KOPT-K1 (cell line): ENCODE results near the gene NEMF.
"Not testable (repeated sequence)": the region's sequence is repeated elsewhere in the genome, so short reads cannot be mapped to it uniquely, and the experiment has no call there.

Experiments used
- H3K27ac ChIP-seq: fragments of 200-600 bp; sonication (generic); 2 replicates; pipeline ENCODE4 v1.5.1; 2016; ENCODE audit warnings: antibody characterized with exemption, mild to moderate bottlenecking, low read depth, low read length; ENCODE audit not compliant: poor library complexity, severe bottlenecking
- H3K36me3 ChIP-seq: fragments of 200-600 bp; sonication (generic); 2 replicates; pipeline ENCODE4 v1.5.1; 2017; ENCODE audit warnings: antibody characterized with exemption, mild to moderate bottlenecking, low read length, moderate library complexity; ENCODE audit not compliant: insufficient read depth
- H3K9me3 ChIP-seq: fragments of 200-600 bp; sonication (generic); 2 replicates; pipeline ENCODE4 v1.5.1; 2017; ENCODE audit warnings: antibody characterized with exemption, low read length, mild to moderate bottlenecking; ENCODE audit not compliant: insufficient read depth, poor library complexity, severe bottlenecking

Gene NEMF

DNA sequence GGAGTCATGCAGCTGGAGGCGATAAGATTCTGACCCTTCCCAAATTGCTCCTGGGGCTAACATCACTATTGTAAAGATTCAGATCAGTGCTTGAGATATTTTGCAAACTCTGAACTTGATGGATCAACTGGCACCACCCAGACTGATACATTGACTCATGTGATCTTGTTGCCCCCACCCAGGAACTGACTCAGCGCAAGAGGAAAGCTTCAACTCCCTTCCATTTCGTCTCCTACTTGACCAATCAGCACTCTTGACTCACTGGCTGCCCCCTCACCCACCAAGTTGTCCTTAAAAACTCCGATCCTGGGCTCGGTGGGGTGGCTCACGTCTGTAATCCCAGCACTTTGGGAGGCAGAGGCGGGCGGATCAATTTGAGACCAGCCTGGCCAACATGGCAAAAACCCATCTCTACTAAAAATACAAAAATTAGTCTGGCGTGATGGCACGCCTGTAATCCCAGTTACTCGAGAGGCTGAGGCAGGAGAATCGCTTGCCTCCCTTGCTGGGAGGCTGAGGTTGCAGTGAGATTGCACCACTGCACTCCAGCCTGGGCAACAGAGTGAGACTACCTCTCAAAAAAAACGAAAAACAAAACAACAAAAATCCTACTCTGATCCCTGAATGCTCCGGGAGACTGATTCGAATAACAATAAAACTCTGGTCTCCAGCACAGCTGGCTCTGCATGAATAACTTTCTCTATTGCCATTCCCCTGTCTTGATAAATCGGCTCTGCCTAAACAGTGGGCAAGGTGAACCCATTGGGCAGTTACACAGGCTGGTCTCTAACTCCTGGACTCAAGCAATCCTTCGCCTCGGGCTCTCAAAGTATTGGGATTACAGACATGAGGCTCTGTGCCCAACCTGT, 30.5 kb upstream of the NEMF start:
- Histone ChIP-seq H3K27ac (no peak overlapping the region), H3K36me3 (no peaks in the 10 kb centered on the region), H3K9me3 (no peaks in the 10 kb centered on the region)

DNA sequence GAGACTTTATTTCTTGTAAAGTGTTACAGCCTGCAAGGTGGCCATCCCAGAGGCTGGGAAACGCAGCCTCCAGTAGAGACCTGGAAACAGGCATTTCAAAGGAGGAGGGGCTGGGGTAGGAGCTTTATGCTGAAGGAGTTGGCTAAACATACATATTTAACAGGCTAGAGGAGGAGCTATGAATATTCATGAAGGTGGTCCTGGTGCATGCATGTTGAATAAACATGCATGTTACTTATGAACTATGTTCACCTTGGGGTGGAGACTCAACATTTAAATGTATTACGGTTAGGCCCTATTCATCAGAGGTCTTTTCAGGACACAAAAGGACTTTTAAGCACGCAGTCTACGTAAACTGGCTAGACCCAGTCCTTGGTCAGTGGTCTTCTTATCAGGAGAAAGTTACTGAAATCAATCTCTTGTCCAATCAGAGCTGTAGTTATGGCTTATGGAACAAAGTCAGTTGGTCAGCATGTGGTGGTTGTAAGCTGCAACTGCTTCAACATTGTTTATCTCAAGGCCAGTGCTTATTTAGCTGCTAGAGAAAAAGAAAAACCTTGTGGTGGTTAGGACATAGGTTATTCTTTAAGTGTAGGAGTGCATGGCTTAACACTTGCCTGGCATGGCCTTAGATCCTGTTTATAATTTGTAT, 28.9 kb upstream of the NEMF start:
- Histone ChIP-seq H3K36me3 (no peaks in the 10 kb centered on the region), H3K9me3 (no peaks in the 10 kb centered on the region), H3K27ac (no peak overlapping the region)

DNA sequence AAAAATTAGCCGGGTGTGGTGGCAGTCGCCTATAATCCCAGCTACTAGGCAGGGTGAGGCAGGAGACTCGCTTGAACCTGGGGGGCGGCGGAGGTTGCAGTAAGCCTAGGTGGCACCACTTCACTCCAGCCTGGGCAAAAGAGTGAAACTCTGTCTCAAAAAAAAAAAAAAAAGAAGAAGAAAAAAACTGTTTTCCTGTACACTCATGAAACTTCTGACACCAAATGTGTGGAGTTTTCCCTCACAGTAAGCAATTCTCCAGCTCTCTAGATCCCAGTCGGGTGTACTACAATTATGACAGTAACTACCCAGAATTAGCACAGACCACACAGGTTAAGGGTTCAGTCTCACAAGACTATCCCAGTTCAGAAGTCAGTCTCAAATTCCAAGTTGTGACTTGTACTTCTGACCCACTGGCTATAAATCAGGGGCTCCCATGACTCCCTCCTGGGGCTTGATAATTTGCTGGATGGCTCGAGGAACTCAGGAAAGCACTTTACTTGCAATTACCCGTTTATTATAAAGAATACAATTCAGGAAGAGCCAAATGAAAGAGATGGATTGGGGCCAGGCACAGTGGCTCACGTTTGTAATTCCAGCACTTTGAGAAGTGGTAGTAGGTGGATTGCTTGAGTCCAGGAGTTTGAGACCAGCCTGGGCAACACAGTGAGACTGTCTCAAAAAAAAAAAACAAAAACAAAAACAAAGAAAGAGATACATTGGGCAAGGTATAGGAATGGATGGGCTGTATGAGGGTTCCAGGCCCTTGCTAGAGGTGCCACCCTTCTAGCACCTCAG, 27.9 kb upstream of the NEMF start:
- Histone ChIP-seq H3K9me3 (no peaks in the 10 kb centered on the region), H3K36me3 (no peaks in the 10 kb centered on the region), H3K27ac (no peak overlapping the region)

DNA sequence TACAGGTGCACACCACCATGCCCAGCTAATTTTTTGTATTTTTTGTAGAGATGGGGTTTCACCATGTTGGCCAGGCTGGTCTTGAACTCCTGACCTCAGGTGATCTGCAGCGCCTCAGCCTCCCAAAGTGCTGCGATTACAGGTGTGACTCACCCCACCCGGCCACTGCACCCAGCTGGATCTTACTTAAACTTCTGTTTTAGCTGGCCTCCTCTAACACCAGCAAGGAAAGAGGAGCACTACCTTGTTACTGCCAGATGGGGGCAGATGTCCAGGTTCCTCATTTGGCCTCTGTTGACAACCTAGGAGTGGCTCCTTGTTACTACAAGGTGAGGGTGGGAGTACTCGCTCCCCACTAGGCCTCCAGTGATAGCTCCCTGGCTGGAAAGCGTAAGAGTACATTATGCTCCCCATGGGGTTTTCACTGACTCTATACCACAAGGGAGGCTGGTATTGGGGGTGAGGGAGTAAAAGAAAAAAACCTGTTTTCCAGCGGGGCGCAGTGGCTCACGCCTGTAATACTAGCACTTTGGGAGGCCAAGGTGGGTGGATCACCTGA, 27.1 kb upstream of the NEMF start:
- H3K9me3 ChIP-seq: no peaks in the 10 kb centered on the region
- H3K36me3 ChIP-seq: no peaks in the 10 kb centered on the region
- no peak overlapping the region for H3K27ac ChIP-seq

DNA sequence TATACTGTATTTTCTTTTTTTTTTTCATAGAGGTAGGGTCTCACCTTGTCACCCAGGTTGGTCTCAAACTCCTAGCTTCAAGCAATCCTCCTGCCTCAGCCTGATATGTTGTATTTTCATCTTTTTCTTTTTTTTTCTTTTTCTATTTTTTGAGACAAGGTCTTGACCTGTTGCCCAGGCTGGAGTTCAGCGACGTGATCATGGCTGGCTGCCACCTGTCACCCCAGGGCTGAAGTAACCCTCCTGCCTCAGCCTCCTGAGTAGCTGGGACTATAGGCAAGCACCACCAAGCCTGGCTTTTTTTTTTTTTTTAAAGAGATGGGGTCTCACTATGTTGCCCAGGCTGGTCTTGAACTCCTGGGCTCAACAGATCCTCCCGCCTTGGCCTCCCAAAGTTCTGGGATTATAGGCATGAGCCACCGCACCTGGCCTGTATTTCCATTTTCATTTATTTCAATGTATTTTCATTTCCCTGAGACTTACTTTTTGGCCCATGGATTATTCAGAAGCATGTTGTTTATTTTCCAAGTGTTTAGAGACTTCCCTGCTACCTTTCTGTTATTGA, 24.1 kb upstream of the NEMF start:
- H3K27ac ChIP-seq: no peak overlapping the region
- no peaks in the 10 kb centered on the region for H3K9me3 ChIP-seq
- no peaks in the 10 kb centered on the region for H3K36me3 ChIP-seq

DNA sequence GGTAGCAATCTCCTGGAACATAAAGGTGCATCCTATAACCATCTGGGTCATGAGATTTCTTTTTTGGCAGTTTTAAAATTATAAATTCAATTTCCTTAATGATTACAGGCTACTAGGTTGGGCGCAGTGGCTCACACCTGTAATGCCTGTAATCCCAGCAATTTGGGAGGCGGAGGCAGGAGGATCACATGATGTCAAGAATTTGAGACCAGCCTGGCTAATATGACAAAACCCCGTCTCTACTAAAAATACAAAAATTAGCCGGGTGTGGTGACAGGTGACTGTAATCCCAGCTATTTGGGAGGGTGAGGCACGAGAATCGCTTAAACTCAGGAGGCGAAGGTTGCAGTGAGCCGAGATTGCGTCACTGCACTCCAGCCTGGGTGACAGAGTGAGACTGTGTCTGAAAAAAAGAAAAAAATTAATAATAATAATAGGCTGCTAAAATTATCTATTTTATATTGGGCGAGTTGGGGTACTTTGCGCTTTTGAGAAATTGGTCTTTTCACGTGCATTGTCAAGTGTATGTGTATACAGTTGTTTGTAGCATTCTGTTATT, 23.1 kb upstream of the NEMF start:
- no peak overlapping the region for H3K27ac ChIP-seq
- H3K9me3 ChIP-seq: no peaks in the 10 kb centered on the region
- H3K36me3 ChIP-seq: no peaks in the 10 kb centered on the region

DNA sequence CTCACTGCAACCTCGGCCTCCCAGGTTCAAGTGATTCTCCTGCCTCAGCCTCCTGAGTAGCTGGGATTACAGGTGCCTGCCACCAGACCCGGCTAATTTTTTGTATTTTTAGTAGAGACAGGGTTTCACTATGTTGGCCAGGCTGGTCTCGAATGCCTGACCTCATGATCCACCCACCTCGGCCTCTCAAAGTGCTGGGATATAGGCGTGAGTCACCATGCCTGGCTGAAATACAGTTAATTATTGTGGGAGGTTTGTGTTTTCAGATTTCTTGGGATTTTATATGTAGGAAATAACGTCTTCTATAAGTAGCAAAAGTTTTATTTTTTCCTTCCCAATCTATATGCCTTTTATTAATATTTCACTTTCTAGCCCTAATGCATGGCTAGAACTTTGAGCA, 21.0 kb upstream of the NEMF start:
- H3K9me3 ChIP-seq, H3K27ac ChIP-seq, H3K36me3 ChIP-seq: not testable (repeated sequence)

DNA sequence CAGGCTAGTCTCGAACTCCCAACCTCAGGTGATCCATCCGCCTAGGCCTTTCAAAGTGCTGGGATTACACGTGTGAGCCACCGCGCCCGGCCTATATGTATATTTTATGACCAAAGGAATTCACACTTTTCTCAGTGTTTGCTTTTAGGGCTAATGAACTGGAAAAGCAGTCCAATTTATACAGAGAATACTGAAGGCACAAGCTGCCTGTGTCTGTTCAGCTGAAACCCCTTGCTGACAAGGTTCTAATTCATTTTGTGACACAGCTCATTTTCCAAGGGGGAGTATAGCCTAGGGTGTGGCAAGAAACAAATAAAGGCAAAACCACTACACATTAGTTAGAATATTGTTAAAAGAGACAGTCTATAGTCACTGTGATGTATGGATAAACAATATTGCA, 18.3 kb upstream of the NEMF start:
- no peak overlapping the region for H3K27ac ChIP-seq
- H3K9me3 ChIP-seq: no peaks in the 10 kb centered on the region
- H3K36me3 ChIP-seq: no peaks in the 10 kb centered on the region

DNA sequence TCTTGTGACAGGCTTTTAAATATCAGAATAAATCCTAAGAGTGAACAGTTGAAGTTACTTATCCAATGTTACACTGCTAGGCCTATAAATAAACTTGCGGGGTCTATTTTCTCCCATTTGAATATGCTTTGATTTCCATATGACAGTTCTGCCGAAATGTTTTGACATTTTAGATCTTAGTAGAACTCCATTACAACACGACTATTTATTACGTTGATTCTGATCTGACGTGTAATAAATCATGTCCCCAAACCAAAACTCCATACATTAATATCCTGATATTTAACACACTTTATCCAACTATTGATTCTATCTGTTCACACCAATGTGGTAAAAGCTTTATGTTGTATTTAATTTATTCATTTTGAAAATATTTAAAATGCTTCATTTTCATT, 16.1 kb upstream of the NEMF start:
- no peaks in the 10 kb centered on the region for H3K9me3 ChIP-seq
- peak overlapping the region; percentile 81 for H3K27ac ChIP-seq
- H3K36me3 ChIP-seq: no peaks in the 10 kb centered on the region

DNA sequence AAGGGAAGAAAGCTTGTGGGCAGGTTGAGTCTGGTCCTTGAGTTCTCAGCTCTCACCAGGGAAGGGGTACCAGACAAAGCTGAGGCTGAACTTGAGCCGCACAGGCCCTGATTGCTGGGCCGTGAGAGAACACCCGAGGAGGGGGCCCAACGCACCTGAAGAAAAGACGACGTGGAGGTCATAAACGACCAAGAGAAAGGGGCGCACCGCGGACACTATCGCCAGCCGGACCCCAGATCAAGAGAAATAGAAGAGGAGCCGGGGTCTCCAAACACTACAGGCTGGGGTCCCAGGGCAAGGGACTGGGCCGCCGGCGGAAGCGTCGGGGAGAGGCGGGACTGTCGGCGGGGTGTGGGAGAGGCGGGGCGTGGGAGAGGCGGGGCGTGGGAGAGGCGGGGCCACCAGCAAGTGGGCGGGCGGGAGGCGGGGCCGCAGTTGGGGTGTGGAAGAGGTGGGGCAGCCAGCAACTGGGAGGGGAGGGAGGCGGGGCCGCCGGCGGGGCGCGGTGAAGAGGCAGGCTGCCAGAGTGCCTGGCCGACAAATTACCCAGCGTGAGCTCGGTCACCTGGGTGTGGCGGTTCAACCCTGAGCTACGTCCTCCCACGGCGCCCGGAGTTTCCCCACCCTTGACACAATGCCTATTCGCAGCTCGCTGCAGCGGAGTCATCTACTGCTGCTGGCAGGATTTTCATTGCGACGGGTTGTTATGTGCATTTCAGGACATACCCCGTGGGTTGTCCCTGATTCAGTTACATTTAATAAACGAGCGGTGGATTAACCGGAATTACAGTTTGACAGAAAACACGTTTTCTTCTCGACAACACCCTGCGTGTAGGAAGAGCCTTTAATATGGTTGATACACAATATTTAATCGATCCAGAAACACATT, 15.5 kb upstream of the NEMF start:
- no peaks in the 10 kb centered on the region for H3K36me3 ChIP-seq
- no peaks in the 10 kb centered on the region for H3K9me3 ChIP-seq
- peak overlapping the region; percentile 81 for H3K27ac ChIP-seq

DNA sequence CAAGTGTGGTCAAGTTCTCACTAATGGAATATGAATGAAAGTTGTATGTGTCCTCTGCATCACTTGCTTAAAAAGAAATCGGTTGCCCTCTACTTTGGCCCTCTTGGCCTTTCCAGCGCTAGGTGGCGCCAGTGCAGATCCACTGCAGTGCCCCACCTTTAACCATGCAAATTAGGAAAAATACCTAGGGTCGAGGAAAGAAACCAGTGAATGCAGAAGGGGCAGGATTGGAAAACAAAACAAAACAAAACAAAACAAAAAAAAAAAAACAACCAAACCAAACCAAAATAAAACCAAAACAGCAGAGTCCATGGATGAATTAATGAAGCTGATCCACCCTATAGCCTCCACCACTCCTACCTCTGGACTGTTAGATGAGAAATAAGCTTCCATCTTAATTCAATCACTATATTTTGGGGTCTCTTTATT, 12.9 kb upstream of the NEMF start:
- no peaks in the 10 kb centered on the region for H3K36me3 ChIP-seq
- no peak overlapping the region for H3K27ac ChIP-seq
- H3K9me3 ChIP-seq: no peaks in the 10 kb centered on the region

DNA sequence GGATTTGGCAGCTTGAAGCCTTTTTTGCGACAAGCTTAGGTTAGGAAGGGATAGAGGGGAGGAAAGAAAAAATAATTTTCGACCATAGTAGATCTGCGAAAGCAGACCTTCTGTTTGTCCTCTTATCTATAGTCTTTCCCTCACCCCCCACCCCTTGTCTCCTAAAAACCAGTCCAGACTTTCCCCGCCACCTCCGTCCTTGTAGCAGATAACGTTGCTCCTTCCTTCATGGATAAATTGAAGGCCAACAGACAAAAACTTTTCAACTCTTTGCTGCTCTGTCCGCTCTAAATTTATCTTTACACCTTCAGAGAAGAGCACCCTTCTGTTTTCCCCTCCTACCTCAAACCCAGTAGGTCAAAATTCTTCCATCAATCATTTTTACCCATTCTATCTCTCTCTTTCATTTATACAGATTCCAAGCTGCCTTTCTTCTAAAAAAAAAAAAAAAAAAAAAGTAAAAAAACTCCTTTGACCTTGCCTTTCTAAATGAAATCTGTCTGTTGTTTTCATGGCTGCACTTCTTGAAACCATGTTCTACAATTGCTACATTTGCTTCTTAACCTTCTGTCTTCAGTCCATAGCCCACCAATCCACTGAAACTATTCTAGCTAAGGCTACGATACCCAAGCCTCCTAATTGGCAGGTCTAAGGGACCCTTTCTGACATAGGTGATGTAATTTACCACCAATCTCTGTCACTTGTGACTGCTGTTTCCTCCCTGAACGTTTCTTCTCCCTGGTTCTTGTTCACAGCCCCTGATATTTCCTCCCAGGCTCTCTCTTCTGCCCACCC, 11.1 kb upstream of the NEMF start:
- Histone ChIP-seq H3K27ac (peak overlapping the region; percentile 81), H3K9me3 (no peaks in the 10 kb centered on the region), H3K36me3 (no peaks in the 10 kb centered on the region)

DNA sequence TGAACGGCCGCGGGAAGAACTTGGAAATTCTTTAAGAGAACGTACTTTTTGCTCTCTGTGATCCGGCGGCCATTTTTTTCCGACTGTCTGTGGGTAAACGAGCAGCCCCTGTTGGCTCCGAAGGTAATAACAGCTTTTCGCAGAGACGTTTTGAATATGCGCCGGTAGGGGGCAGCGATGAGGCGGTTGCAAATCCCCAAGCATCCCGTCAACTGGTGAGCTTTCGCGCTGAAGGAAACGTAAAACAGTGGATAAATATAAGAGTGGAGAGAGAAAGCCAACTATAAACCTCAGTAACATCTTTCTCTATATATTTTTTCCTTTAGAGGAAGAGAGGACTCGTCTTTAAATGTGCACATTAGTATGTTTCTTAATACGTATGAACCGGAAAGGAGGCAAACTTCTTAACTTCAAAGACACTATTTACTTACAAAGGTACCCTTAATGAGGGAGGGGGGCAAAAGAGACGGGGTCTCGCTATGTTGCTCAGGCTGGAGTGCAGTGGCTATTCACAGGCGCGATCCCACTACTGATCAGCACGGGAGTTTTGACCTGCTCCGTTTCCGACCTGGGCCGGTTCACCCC, 9.6 kb upstream of the NEMF start:
- Histone ChIP-seq H3K36me3 (no peaks in the 10 kb centered on the region), H3K27ac (peak overlapping the region; percentile 80), H3K9me3 (no peaks in the 10 kb centered on the region)
